ENCODE results near the gene CHCHD3. TPM values are rescaled to one million over a fixed set of nuclear protein-coding genes. Genes with fewer than 3 reads are reported as not detected.

CHCHD3 gene
- total RNA-seq, 5 donors from 2014 or later (not counting 1 experiment from before 2014, with no cell fraction given): 25.6 to 33.7 (median 30.3) TPM

- Histone ChIP-seq H3K4me1 (ENCODE audit: control insufficient read depth in 1 of 2, extremely low read depth in 1 of 2, insufficient read depth in 2 of 2, low read length in 2 of 2) (peaks cover 0 to 4% of the 10 kb centered on the region in 2 experiments), H3K27ac (ENCODE audit: low read length) (no peak overlapping the region), H3K4me3 (ENCODE audit: control insufficient read depth in 1 of 2, extremely low read depth in 1 of 2, low read length in 1 of 2) (no peak overlapping the region), H3K36me3 (ENCODE audit: control insufficient read depth in 2 of 2, extremely low read depth in 1 of 2, insufficient read depth in 1 of 2, low read length in 1 of 2) (peaks cover 0 to 2% of the 10 kb centered on the region in 2 donors), H3K27me3 (replicated peaks in 1 of 2; ENCODE audit: control insufficient read depth in 2 of 2, extremely low read depth in 1 of 2, insufficient read depth in 2 of 2, low read length in 1 of 2) (peaks cover 0 to 9% of the 10 kb centered on the region in 2 experiments), H3K9me3 (no peaks in the 10 kb centered on the region)
- ChIA-PET CTCF (interaction anchor here in 1 of 2 donors (0.6 kb wide), 1 partner anchor 453 kb away, joined by 3 read pairs; no protein-coding TSS in a partner anchor), POLR2A (no interaction called here)
- WGBS (ENCODE audit: insufficient coverage): 23% methylated on average over 4 of the region's 7 CpGs
- H3K27me3 Mint-ChIP-seq: peaks cover 3 to 8% of the 10 kb centered on the region in 2 donors
- DNase-seq (no peak), ATAC-seq (replicated peaks in 1 of 4) (peak in 1 of 4 experiments; percentile 42)
- H3K4me3 Mint-ChIP-seq: peak overlapping the region; percentile 9 to 56 (median 49)
- H3K4me1 Mint-ChIP-seq: peaks cover 13 to 32% (median 23%) of the 10 kb centered on the region in 3 donors
- H3K36me3 Mint-ChIP-seq: no peaks in the 10 kb centered on the region
- no peak overlapping the region for H3K27ac Mint-ChIP-seq
- H3K9me3 Mint-ChIP-seq: peaks cover 0 to 13% (median 0%) of the 10 kb centered on the region in 3 donors
Measured at GRCh38 chr7:132777414-132777813, 304.5 kb downstream of the CHCHD3 start.

GRCh38 chr7:132776048-132776620 lies 305.8 kb downstream of the CHCHD3 start:
- H3K27me3 ChIP-seq (replicated peaks in 1 of 2; ENCODE audit: control insufficient read depth in 2 of 2, extremely low read depth in 1 of 2, insufficient read depth in 2 of 2, low read length in 1 of 2): peaks cover 0 to 9% of the 10 kb centered on the region in 2 experiments
- H3K4me1 ChIP-seq (ENCODE audit: control insufficient read depth in 1 of 2, extremely low read depth in 1 of 2, insufficient read depth in 2 of 2, low read length in 2 of 2): peaks cover 3 to 14% of the 10 kb centered on the region in 2 experiments
- WGBS (ENCODE audit: insufficient coverage): no CpG with 5 or more reads among the region's 5 CpGs
- H3K4me3 ChIP-seq (ENCODE audit: control insufficient read depth in 1 of 2, extremely low read depth in 1 of 2, low read length in 1 of 2): no peak overlapping the region
- DNase-seq: no peak
- no peak for ATAC-seq (replicated peaks in 1 of 4)
- Mint-ChIP-seq H3K36me3 (no peaks in the 10 kb centered on the region), H3K27me3 (peaks cover 3 to 8% of the 10 kb centered on the region in 2 donors), H3K4me3 (no peak overlapping the region), H3K9me3 (peaks cover 0 to 13% (median 0%) of the 10 kb centered on the region in 3 donors), H3K4me1 (peaks cover 22 to 40% (median 31%) of the 10 kb centered on the region in 3 donors), H3K27ac (no peak overlapping the region)
- CTCF ChIA-PET: interaction anchor here in 1 of 2 donors (0.7 kb wide), 1 partner anchor 183 kb away, joined by 3 read pairs; no protein-coding TSS in a partner anchor
- H3K27ac ChIP-seq (ENCODE audit: low read length): no peak overlapping the region
- peaks cover 0 to 2% of the 10 kb centered on the region in 2 donors for H3K36me3 ChIP-seq (ENCODE audit: control insufficient read depth in 2 of 2, extremely low read depth in 1 of 2, insufficient read depth in 1 of 2, low read length in 1 of 2)
- POLR2A ChIA-PET: no interaction called here
- no peaks in the 10 kb centered on the region for H3K9me3 ChIP-seq

GRCh38 chr7:132773527-132773956 lies 308.3 kb downstream of the CHCHD3 start:
- Mint-ChIP-seq H3K27ac (peak overlapping the region in 1 of 2 donors; percentile 5), H3K4me3 (no peak overlapping the region)
- no peak for ATAC-seq (replicated peaks in 1 of 4)

GRCh38 chr7:132771301-132771730 lies 310.6 kb downstream of the CHCHD3 start:
- Mint-ChIP-seq H3K27ac (peak overlapping the region; percentile 97 to 98), H3K4me3 (peak overlapping the region; percentile 49 to 70 (median 53))

More at GRCh38 chr7:132773527-132773956, 308.3 kb downstream of the CHCHD3 start:
- peaks cover 0 to 9% of the 10 kb centered on the region in 2 experiments for H3K27me3 ChIP-seq (replicated peaks in 1 of 2; ENCODE audit: control insufficient read depth in 2 of 2, extremely low read depth in 1 of 2, insufficient read depth in 2 of 2, low read length in 1 of 2)
- ChIA-PET CTCF (no interaction called here), POLR2A (no interaction called here)
- Mint-ChIP-seq H3K4me1 (peaks cover 36 to 48% (median 39%) of the 10 kb centered on the region in 3 donors), H3K27me3 (peaks cover 3 to 8% of the 10 kb centered on the region in 2 donors), H3K9me3 (peaks cover 9 to 25% (median 15%) of the 10 kb centered on the region in 3 donors), H3K36me3 (peaks cover 2% of the 10 kb centered on the region)
- H3K27ac ChIP-seq (ENCODE audit: low read length): no peak overlapping the region
- WGBS (ENCODE audit: insufficient coverage): 80% methylated on average over 1 of the region's 5 CpGs
- H3K36me3 ChIP-seq (ENCODE audit: control insufficient read depth in 2 of 2, extremely low read depth in 1 of 2, insufficient read depth in 1 of 2, low read length in 1 of 2): no peaks in the 10 kb centered on the region
- no peak for DNase-seq
- peaks cover 9 to 26% of the 10 kb centered on the region in 2 experiments for H3K4me1 ChIP-seq (ENCODE audit: control insufficient read depth in 1 of 2, extremely low read depth in 1 of 2, insufficient read depth in 2 of 2, low read length in 2 of 2)
- no peak overlapping the region for H3K4me3 ChIP-seq (ENCODE audit: control insufficient read depth in 1 of 2, extremely low read depth in 1 of 2, low read length in 1 of 2)
- H3K9me3 ChIP-seq: no peaks in the 10 kb centered on the region

GRCh38 chr7:132770055-132770454 lies 311.8 kb downstream of the CHCHD3 start:
- WGBS (ENCODE audit: insufficient coverage): no CpG with 5 or more reads among the region's 2 CpGs
- H3K36me3 Mint-ChIP-seq: peaks cover 2% of the 10 kb centered on the region
- CTCF ChIA-PET: no interaction called here

More at GRCh38 chr7:132771301-132771730, 310.6 kb downstream of the CHCHD3 start:
- no peaks in the 10 kb centered on the region for H3K9me3 ChIP-seq
- Mint-ChIP-seq H3K4me1 (peaks cover 23 to 27% (median 26%) of the 10 kb centered on the region in 3 donors), H3K27me3 (peaks cover 0 to under 1% of the 10 kb centered on the region in 2 donors), H3K36me3 (peaks cover 2% of the 10 kb centered on the region), H3K9me3 (peaks cover 9 to 15% (median 13%) of the 10 kb centered on the region in 3 donors)
- H3K4me3 ChIP-seq (ENCODE audit: control insufficient read depth in 1 of 2, extremely low read depth in 1 of 2, low read length in 1 of 2): no peak overlapping the region
- WGBS (ENCODE audit: insufficient coverage): 20% methylated on average over 1 of the region's 6 CpGs
- H3K27ac ChIP-seq (ENCODE audit: low read length): peak overlapping the region; percentile 55
- H3K4me1 ChIP-seq (ENCODE audit: control insufficient read depth in 1 of 2, extremely low read depth in 1 of 2, insufficient read depth in 2 of 2, low read length in 2 of 2): peaks cover 9 to 22% of the 10 kb centered on the region in 2 experiments
- peaks cover 0 to 3% of the 10 kb centered on the region in 2 experiments for H3K27me3 ChIP-seq (replicated peaks in 1 of 2; ENCODE audit: control insufficient read depth in 2 of 2, extremely low read depth in 1 of 2, insufficient read depth in 2 of 2, low read length in 1 of 2)
- DNase-seq (peak; percentile 7 to 64 (median 36)), ATAC-seq (replicated peaks in 1 of 4) (peak; percentile 91 to 94 (median 93))
- ChIA-PET POLR2A (no interaction called here), CTCF (interaction anchor here in 1 of 2 donors (0.8 to 1.4 kb wide), 2 partner anchors 11 to 70 kb away, joined by 4 to 9 read pairs; no protein-coding TSS in a partner anchor)
- H3K36me3 ChIP-seq (ENCODE audit: control insufficient read depth in 2 of 2, extremely low read depth in 1 of 2, insufficient read depth in 1 of 2, low read length in 1 of 2): no peaks in the 10 kb centered on the region

GRCh38 chr7:132769280-132769679 lies 312.6 kb downstream of the CHCHD3 start:
- no peaks in the 10 kb centered on the region for H3K9me3 ChIP-seq
- POLR2A ChIA-PET: interaction anchor here in 1 of 2 donors (0.9 kb wide), 1 partner anchor 1887 kb away, joined by 3 read pairs; no protein-coding TSS in a partner anchor
- H3K4me3 ChIP-seq (ENCODE audit: control insufficient read depth in 1 of 2, extremely low read depth in 1 of 2, low read length in 1 of 2): no peak overlapping the region
- Mint-ChIP-seq H3K4me1 (peaks cover 23 to 27% (median 26%) of the 10 kb centered on the region in 3 donors), H3K27ac (peak overlapping the region; percentile 97 to 98), H3K27me3 (no peaks in the 10 kb centered on the region), H3K9me3 (peaks cover 9 to 15% (median 12%) of the 10 kb centered on the region in 3 donors), H3K36me3 (peaks cover 2% of the 10 kb centered on the region), H3K4me3 (no peak overlapping the region)
- peaks cover 9 to 22% of the 10 kb centered on the region in 2 experiments for H3K4me1 ChIP-seq (ENCODE audit: control insufficient read depth in 1 of 2, extremely low read depth in 1 of 2, insufficient read depth in 2 of 2, low read length in 2 of 2)
- WGBS (ENCODE audit: insufficient coverage): no CpG with 5 or more reads among the region's 2 CpGs
- peaks cover 0 to 3% of the 10 kb centered on the region in 2 experiments for H3K27me3 ChIP-seq (replicated peaks in 1 of 2; ENCODE audit: control insufficient read depth in 2 of 2, extremely low read depth in 1 of 2, insufficient read depth in 2 of 2, low read length in 1 of 2)
- H3K27ac ChIP-seq (ENCODE audit: low read length): no peak overlapping the region
- H3K36me3 ChIP-seq (ENCODE audit: control insufficient read depth in 2 of 2, extremely low read depth in 1 of 2, insufficient read depth in 1 of 2, low read length in 1 of 2): no peaks in the 10 kb centered on the region
- DNase-seq (no peak), ATAC-seq (replicated peaks in 1 of 4) (no peak)
- CTCF ChIA-PET: no interaction called here

More at GRCh38 chr7:132770055-132770454, 311.8 kb downstream of the CHCHD3 start:
- Mint-ChIP-seq H3K27me3 (no peaks in the 10 kb centered on the region), H3K4me1 (peaks cover 23 to 27% (median 26%) of the 10 kb centered on the region in 3 donors), H3K4me3 (peak overlapping the region in 1 of 3 donors; percentile 70), H3K9me3 (peaks cover 9 to 15% (median 12%) of the 10 kb centered on the region in 3 donors), H3K27ac (peak overlapping the region; percentile 97 to 98)
- no peak for ATAC-seq (replicated peaks in 1 of 4)
- Histone ChIP-seq H3K27me3 (replicated peaks in 1 of 2; ENCODE audit: control insufficient read depth in 2 of 2, extremely low read depth in 1 of 2, insufficient read depth in 2 of 2, low read length in 1 of 2) (peaks cover 0 to 3% of the 10 kb centered on the region in 2 experiments), H3K36me3 (ENCODE audit: control insufficient read depth in 2 of 2, extremely low read depth in 1 of 2, insufficient read depth in 1 of 2, low read length in 1 of 2) (no peaks in the 10 kb centered on the region), H3K9me3 (no peaks in the 10 kb centered on the region), H3K27ac (ENCODE audit: low read length) (peak overlapping the region; percentile 55), H3K4me3 (ENCODE audit: control insufficient read depth in 1 of 2, extremely low read depth in 1 of 2, low read length in 1 of 2) (no peak overlapping the region), H3K4me1 (ENCODE audit: control insufficient read depth in 1 of 2, extremely low read depth in 1 of 2, insufficient read depth in 2 of 2, low read length in 2 of 2) (peaks cover 9 to 22% of the 10 kb centered on the region in 2 experiments)
- POLR2A ChIA-PET: interaction anchor here in 1 of 2 donors (0.9 kb wide), 1 partner anchor 1888 kb away, joined by 3 read pairs; no protein-coding TSS in a partner anchor
- DNase-seq: no peak

All from T-cell (primary cell).